ENCODE results near the gene IGF1R.

The IGF1R gene

GRCh38 chr15:98796685-98797357 lies 148.5 kb downstream of the IGF1R start:
- no peak for DNase-seq (ENCODE audit: low spot score)

- no peak for DNase-seq (ENCODE audit: low spot score)
These were observed 150.1 kb downstream of the IGF1R start for GRCh38 chr15:98798375-98798893.

- DNase-seq (ENCODE audit: low spot score), result peak; percentile 63
These were observed 151.4 kb downstream of the IGF1R start for GRCh38 chr15:98799461-98800390.

GRCh38 chr15:98800437-98801233 lies 152.3 kb downstream of the IGF1R start:
- peak; percentile 63 for DNase-seq (ENCODE audit: low spot score)

GRCh38 chr15:98801234-98801561 lies 152.9 kb downstream of the IGF1R start:
- peak; percentile 59 for DNase-seq (ENCODE audit: low spot score)

- DNase-seq (ENCODE audit: low spot score), result no peak
These were observed 153.8 kb downstream of the IGF1R start for GRCh38 chr15:98802187-98802586.

GRCh38 chr15:98803228-98804056 lies 155.1 kb downstream of the IGF1R start:
- no peak for DNase-seq (ENCODE audit: low spot score)

- DNase-seq (ENCODE audit: low spot score), result no peak
These were observed 155.7 kb downstream of the IGF1R start for GRCh38 chr15:98804057-98804380.

GRCh38 chr15:98805434-98806274 lies 157.3 kb downstream of the IGF1R start:
- no peak for DNase-seq (ENCODE audit: low spot score)

- no peak for DNase-seq (ENCODE audit: low spot score)
These were observed 158.0 kb downstream of the IGF1R start for GRCh38 chr15:98806275-98806895.

GRCh38 chr15:98807262-98807661 lies 158.9 kb downstream of the IGF1R start:
- no peak for DNase-seq (ENCODE audit: low spot score)

GRCh38 chr15:98809273-98809672 lies 160.9 kb downstream of the IGF1R start:
- peak; percentile 29 for DNase-seq (ENCODE audit: low spot score)

GRCh38 chr15:98812716-98813446 lies 164.5 kb downstream of the IGF1R start:
- DNase-seq (ENCODE audit: low spot score), result no peak

GRCh38 chr15:98813951-98814350 lies 165.6 kb downstream of the IGF1R start:
- DNase-seq (ENCODE audit: low spot score), result no peak

GRCh38 chr15:98815207-98815606 lies 166.9 kb downstream of the IGF1R start:
- DNase-seq (ENCODE audit: low spot score), result no peak

GRCh38 chr15:98817745-98818144 lies 169.4 kb downstream of the IGF1R start:
- DNase-seq (ENCODE audit: low spot score), result no peak

- DNase-seq (ENCODE audit: low spot score), result no peak
These were observed 174.7 kb downstream of the IGF1R start for GRCh38 chr15:98823012-98823458.

- DNase-seq (ENCODE audit: low spot score), result no peak
These were observed 175.3 kb downstream of the IGF1R start for GRCh38 chr15:98823616-98824015.

GRCh38 chr15:98824595-98824994 lies 176.3 kb downstream of the IGF1R start:
- no peak for DNase-seq (ENCODE audit: low spot score)

Measured in ecto neural progenitor cell (in vitro differentiated cells).